Measurements from ENCODE around the gene IGFBP7. TPM values are rescaled to one million over a fixed set of nuclear protein-coding genes. Genes with fewer than 3 reads are reported as not detected.

Gene IGFBP7
- total RNA-seq, 1 donor = 16.6 TPM

Other genes starting within 250 kb of the IGFBP7 start
- gene REST, start 202.5 kb downstream of the IGFBP7 start, total RNA-seq = 65.8 TPM
- gene NOA1, start 132.8 kb downstream of the IGFBP7 start, total RNA-seq = 29.1 TPM
- gene POLR2B, start 131.5 kb downstream of the IGFBP7 start, total RNA-seq = 70.5 TPM

Data from mononuclear cell (primary cell).